Activated CD8-positive, alpha-beta memory T cell treated with anti-CD3 and anti-CD28 coated beads, Interleukin-2, amount 50 U/mL, for 48 hours (primary cell): Measurements from ENCODE around the gene IQCM.

Experiments
- DNase-seq: peaks from one replicate; pipeline ENCODE4 v3.0.0-alpha.2; 2020

Gene IQCM

DNA sequence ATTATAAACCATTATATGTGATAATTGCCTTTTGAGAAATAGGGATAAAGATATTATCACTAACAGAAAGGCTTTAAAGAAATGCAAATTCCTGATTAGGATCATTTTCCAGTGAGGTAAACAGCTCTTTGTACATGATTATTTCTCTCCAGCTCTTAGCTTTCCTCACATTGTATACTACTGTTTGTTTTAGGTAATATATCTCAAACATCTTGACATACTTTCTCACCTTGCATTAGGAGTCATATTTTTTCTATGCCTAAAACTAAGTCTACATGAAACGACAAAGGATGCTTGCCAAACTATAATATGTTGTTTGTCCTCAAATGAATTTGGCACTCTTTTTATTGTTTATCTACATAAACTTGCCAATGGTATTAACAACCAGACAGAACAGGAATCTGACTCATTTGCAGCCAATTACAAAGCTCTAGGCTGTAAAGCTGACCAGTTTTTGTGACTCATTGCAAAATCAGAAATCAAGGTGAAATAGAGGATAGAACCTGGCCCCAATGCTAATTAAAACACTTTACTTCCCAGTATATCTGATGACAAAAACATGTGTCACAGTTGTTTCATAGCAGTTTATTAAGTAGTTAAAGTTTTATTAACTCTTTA lies 107.0 kb downstream of the IQCM start:
- DNase-seq, result no peak

DNA sequence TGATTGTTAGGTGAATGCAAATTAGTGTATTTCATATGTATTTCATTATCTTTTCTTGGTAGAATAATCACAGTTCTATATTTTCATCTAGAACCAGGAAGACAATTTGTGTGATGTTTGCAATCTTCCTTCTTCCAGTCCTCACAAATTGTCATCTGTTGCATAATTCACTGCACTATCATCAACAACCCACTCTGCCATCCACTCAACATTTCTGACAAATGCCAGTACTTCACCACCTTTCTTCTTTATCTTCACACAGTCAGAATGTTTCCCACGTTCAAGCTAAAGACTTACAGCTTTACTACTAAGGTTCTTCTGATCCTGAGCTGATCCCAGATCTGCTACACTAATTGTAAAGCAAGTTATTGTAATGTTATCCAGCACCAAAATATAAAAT lies 107.8 kb downstream of the IQCM start:
- DNase-seq, result no peak

DNA sequence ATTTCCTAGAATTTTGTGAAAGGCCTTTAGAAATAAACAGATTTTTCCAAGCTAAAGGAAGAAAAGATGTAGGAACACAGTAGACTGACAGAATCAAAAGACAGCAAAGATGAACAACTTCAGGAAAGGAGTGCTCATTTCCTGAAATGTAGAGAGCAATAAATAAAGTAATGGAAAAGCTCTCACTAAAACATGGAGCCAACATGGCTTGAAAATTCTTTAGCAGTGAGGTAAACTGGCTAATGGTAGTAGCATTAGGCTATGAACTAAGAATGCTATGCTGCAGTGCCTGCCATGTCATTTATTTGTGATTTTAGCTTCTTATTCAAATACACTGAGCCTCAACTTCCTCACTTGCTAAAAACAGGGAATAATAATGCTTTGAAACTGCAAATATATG lies 108.7 kb downstream of the IQCM start:
- DNase-seq, result no peak

DNA sequence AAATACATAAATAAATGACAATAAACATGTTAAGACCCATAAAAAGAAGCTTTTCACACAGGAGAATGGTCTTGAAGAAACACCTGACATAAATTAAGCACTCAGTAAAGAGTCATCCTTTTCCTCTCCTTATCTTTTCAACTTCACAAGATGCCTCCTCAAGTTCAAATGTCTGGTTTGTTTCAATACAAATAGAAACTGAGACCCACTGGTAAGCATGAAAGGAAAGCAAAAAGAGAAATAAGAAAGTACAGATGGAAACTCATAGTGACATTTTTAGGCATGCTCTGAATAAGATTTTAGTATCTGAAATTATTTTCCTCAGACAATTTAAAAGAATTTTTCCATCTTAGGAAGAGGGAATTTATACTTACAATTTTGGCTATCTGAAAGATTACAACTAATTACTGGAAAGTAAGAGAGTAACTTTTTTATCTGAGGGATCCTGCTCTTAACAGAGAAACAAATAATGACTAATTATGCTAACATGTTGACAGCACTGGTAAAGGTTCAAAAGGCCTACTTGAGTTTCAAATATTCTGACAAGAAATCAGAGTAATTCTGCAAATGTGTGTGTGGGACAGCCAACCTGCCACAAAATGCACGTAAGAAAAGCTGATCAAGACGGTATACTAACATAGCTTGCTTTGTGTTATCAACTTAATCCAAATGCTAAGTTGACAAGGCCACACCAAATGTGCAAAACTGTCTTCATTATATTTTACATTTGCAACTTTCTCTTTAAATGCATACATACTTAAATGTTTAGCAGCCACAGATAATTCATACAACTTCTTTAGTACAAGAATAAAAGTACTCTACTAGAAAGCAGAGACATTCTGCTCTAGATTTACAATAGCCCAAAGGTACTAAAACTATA lies 113.0 kb downstream of the IQCM start:
- no peak for DNase-seq

DNA sequence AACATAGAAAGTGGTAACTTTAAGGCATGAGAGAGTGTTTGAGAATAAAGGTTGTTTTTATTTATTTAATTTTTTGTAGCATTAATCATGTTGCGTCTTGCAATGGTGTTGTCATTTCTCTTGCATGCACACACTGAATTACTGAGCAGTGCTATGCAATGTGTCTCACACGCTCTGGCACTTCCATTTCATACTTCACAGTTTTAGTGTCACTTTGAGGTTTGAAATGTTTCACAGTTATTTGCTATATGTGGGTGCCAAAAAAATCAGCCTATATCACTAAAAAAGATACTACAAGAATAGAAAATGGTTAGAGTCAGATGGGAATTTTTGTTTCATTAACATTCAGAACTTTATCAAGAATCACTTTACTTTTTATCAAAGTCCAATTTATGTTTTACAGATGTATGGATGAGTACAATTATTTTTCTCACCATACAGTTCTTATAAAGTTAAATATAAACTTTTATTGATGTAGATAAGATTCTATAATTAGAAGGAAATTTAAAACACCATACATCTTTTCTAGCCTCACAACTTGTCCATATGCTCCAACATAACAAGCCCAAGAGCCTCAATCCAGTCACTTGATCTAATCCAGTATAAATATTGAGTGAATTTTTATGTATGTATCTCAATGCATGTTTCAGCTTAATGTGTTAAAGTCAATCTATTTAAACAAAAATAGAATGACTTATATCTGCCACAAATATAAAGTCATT lies 114.0 kb downstream of the IQCM start:
- no peak for DNase-seq

DNA sequence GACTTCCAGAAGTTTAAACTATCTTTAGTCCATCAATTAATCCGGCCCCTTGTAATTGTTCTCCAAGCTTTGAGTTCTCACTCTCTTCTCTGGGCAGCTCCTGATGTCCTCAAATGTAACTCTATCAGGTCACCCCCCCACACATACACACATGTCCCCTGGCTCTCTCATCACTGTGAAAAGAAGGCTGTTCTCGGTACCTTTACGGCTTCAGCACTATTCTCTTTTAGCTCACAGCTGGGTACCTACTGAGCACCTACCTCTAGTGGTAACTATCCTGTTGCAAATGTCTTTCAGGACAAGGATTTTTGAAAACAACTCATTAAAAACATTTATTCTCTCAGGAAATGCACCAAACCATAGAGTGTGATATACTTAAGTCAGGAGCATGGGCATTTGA lies 115.4 kb downstream of the IQCM start:
- no peak for DNase-seq

DNA sequence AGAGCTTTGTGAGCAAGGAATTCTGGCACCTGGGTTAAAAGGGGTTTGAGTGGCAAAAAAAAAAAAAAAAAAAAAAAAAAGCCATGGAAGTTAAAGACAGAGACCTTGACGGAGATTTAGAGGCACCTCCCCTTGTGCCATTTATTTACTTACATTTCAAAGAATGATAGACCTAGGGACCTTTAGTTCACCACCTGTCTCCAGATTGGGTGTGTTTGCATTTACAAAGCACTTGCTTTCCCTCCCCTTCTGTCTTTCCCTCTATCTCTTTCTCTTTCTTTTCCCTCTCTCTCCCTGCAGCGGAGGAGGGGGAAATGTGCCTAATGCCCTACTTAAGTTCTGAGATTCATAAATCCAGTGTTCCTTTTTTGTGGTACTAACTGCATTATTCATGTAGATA lies 116.0 kb downstream of the IQCM start:
- no peak for DNase-seq

DNA sequence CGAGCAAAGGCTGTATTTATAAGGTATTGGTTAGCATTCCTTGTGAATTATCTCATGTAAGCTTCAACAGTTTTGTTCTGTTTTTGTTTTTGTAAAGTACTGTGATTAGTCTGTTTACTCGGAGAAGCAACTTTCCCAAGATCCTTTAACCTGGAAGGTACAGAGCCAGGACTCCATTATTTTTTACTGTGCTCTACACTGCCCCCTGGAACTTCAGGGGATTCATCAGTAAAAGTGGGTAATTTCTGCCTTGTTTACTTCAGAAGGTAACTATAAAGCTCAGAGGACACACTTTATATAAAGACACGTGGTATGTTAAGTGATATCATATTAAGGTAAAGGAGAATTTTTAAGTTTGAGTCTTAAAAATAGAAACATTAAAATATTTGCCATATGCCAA lies 124.9 kb downstream of the IQCM start:
- DNase-seq, result no peak

DNA sequence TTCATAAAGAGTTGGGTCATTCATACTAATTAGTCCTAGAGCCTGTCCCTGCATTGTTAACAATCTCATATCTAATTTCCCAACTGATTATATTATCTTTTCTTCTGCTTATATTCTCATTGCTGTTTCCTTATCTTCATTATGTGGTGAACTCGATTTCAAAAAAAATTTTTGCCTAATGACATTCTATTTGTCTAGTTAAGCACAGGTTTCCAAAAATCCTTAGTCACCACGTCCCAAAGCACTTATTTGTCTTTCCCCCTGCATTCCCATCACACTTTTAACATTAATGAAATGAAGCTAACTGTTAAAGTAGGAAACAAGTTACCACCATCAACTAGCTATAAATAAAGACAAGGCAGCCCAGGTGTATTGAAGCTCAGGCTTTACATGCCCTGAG lies 131.1 kb downstream of the IQCM start:
- no peak for DNase-seq

DNA sequence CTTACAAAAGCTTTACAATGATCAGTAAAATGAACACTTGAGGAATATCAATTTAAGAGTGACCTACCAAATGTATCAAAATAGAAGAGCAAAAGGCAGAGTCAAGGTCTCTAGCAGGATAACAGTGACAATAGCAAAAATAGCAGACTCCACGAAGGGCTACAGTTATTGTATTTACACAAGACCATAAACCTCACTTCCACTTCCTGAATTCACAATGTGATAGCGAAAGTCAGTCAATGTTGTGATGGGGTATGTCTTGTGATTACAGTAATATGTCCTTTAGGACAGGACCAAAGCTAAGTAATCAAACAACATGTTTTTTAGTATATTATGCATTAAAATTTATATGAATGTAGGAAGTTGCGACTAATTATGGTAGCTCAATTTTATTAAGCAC lies 139.6 kb downstream of the IQCM start:
- DNase-seq, result no peak

DNA sequence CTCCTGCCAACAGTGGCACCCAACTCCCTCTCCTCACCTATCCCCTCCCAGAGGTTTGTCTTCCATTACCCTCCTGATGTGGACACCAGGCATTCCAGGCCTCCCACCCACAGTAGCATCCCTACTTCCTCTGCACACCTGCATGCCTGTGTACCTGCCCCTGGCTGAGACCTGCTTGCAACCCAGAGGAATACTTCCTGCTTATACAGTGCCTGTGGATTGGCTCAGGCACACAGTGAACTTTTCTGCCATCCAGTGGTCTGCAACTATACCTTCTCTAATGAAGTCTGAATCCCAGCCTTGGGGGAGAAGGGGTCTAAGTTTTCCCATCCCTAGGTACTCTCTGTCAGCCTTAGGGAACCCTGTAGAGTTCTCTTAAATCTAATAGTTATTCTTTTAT lies 169.9 kb downstream of the IQCM start:
- DNase-seq, result no peak

DNA sequence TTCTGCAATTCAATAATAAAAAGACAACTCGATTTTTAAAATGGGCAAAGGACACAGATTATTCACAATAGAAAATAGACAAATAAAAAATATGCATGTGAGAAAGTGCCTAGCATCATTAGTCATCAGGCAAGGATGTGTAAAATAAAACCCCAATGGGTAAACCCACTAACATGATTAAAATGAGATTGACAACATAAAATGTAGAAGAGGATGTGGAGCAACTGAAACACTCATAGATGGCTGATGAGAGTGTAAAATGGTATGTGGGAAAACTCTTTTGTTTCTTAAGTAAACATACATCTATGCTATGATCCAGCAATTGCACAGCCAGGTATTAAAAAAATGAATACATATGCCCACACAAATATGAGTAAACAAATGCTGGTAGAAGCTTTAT lies 177.6 kb downstream of the IQCM start:
- no peak for DNase-seq

DNA sequence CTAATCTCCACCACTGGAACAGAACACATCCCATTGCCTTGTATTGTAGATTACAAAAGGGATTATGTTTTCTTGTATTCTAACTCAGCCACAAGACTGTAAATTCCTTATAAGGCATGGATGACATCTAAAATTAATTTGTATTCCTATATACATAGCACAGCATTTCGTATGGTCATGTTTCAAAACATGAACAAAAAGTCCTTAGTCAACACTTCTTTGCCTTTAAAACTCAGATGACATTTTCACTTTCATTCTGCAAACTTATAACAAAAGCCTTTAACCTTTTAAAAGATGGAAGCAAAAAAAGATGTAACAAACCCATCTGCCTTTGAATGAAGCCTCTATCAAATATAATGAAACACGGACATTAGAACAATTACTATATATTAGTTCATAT lies 181.3 kb downstream of the IQCM start:
- no peak for DNase-seq

DNA sequence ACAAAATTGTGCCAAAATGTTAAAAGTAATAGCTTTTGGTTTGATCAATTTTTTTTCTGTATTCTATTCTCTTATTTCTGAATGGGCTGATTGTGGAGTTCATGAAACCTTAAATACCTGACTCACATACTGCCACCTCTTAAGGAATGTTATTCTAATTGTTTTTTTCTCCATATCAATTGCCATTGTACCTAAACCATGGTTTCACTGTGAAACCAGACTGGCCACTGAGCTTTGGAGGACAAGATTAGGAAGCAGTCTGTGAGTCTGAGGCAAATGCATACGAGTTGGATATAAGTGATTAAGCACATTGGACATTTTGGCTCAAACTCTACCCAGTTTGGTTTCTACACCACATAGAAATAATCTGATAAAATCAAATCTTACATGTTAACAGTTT lies 184.0 kb downstream of the IQCM start:
- no peak for DNase-seq

DNA sequence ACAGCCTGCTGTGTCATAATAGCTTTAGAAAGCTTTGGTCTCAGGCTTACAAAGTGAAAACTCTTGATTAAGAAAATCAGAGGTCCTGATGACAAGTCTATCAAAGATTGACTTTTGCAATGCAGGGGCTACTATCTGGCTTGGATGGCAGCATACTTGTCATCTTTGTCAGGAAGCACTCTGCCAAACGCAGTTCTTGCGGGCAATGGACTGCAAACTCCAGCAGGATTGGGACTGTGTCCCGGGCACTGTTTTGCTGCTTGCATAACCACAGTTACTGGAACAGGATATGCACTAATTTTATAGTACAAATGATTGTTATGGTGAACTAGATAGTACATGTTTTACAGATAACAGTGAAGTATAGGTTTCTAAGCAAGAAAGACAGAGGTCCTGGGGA lies 185.6 kb downstream of the IQCM start:
- no peak for DNase-seq

DNA sequence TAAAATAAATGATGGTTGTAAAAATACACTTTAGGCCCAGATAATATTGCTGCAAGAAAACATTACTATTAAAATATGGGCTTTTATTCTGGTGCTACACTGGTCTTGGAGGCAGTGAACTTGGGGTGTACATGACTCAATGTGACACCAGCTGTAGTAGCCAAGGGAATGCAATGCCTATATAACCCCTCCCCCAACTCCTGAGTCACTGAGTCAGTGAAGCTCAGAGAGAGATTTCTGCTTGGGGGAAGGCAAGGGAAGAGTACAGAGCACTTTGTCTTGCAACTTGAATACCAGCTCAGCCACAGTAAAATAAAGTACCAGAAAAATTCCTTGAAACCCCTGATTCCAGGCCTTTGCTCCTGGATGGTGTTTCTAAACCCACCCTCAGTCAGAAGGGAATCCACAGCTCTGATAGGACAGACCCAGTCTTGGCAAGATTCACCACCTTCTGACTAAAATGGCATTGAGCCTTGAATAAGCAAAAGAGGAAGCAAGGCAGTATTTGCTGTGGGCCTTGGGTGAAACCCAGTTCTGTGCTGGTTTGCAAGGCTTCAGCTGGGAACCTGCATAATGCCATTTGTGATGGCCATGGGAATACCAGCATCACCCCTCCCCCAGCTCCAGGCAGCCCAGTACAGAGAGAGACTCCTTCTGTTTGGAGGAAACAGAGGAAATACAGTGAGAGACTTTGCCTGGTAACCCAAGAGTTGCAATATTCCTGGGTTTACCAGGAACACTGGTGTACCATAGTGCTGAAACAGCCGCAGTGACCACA lies 209.9 kb downstream of the IQCM start:
- no peak for DNase-seq

DNA sequence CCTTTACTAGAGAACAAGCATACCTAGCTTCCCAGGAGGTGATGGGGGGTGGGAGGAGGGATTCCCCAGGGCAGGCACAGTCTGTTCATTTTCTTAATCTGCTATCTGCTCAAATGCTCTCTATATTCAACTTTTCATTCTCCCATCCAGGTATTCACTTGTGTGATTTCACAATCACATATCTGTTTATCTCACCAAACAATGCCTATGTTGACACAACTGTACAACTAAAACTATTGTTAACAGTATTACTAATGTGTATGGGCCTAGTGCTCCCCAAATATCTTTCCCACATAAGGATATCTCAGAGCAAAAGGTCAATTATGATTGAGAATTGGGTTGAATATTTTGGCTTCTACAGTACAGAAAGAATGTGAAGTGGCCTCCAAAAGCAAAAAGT lies 210.8 kb downstream of the IQCM start:
- no peak for DNase-seq

DNA sequence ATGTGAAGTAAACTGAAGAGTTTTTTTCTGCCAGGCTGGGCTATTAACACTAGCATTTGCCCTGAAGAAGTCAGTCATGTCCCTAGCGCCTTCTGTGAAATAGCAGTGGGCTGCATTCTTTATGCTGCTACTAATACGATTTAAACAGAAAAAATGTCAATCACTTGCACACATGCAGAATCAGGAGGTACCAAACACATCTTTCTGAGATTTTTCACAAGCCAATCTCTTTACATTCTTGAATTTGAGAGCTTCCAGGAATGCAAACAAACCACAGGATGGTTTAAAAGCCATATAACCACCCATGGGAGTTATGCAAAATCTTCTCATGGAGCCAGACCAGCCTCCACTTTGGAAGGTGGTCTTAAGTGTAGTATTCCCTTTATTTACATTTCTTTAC lies 220.1 kb downstream of the IQCM start:
- DNase-seq, result no peak

DNA sequence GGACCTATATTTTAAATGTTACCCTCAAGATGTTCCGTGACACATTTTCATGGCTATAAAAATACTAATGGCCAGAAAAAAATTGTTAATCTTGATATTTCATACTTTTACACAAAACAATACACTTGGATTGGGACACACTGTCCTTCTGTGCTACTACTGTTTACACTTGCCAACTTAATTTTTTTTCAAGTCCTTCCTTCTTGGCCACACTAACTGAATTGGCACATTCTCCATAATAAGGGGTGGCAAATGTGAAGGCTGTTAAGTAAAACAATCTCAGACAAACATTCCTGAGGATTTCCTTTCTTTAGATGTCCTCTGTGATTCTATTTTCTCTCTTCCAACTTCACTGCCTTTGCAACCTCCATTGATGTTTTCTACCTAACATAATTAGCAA lies 225.8 kb downstream of the IQCM start:
- no peak for DNase-seq

DNA sequence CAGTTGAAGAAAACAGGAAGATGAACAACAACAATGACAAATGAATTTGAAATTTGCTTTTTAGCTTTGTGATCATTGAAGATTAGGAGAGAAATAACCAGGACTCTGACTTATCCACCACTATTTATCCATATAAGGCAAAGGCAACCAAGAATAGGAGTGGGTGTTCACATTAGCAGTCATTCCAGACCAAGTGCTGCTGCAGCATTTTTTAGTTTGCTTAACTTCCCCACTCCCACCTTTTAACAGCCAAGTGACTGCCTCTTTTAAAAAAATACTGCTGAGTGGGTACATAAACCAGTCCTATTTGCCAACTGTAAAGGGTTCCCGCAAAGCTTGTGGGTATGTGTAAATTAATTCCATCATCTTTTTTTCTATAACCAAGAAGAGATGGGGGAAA lies 230.9 kb downstream of the IQCM start:
- DNase-seq, result no peak

DNA sequence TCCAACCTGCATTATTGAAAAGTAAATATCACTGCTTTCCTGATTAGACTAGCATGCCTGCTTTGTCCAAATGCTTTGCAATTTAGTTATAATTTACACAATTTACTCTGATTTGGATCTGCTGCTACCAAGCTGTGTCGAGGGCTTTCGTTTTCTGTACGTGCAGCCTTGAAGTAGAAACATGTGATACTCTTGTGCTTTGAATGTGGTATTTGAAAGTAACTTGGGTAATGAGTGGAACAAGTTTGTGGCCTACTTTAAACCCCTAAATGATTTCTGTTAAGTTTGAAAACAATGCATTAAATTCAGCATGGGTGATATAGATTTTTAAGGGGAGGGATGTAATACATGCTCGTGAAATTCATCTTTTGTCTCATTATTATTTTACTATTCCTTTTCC lies 240.7 kb downstream of the IQCM start:
- no peak for DNase-seq

DNA sequence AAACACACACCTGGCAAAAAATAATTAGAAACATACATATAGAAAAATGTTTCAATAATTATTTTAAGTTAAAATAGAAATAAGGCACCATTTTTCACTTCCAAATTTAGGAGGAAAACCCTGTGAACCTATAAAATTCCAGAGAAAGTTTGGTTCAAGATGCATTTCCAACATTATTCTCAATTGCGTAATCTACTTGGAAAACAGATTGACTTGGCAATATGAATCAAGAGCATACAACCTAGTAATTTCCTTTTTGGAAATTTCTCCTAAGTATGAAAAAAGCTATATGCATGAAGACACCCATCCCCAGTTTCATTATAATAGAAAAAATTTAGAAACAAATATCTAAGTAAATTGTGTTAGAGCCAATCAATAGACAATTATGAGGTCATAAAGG lies 242.9 kb downstream of the IQCM start:
- DNase-seq, result no peak

DNA sequence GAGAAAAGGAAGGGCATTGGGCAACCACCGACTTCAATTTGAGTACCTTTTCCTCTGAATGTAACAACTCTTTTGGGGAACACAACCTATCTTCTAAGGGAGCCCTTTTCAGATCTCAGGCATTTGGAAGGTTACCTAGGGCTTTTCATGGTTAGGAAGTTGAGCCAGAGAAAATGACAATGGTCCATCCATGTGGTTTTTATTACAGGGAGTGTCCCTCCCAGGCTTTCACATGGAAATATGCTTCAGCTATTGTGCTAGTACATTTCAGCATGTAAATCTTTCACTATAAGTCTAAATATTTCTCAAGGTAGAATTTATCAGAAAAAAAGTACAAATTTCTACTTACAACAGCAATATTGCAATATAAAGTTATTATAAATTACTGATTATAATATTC lies 259.8 kb downstream of the IQCM start:
- no peak for DNase-seq
